B cell (primary cell): Measurements from ENCODE around the gene FGD4. TPM values are rescaled to one million over a fixed set of nuclear protein-coding genes. Genes with fewer than 3 reads are reported as not detected.

Experiments used
- ATAC-seq: fragments of 200-7000 bp; cut with Tn5 transposase; one replicate; pipeline ENCODE4 v1.10.0; 2021; ENCODE audit warnings: low read depth, mild to moderate bottlenecking, moderate number of reproducible peaks, moderate library complexity
- CTCF ChIA-PET: fragments of 350-600 bp; sonication (Branson Sonifier 250); formaldehyde crosslinking; loops from one replicate; lab custom pipeline; 2021; ENCODE audit warnings: antibody characterized with exemption, inconsistent platforms; lab: Charles Lee
- POLR2A ChIA-PET: fragments of 350-600 bp; sonication (Branson Sonifier 250); formaldehyde crosslinking; loops from one replicate; lab custom pipeline; 2021; ENCODE audit warnings: antibody characterized with exemption; lab: Charles Lee
- DNase-seq: peaks from one replicate; pipeline ENCODE4 v3.0.0; 2013
- H2AFZ ChIP-seq: 2 replicates; pipeline ENCODE4 v1.6.1; 2012; ENCODE audit warnings: mild to moderate bottlenecking, low read depth, low read length; ENCODE audit not compliant: insufficient read depth, poor library complexity, severe bottlenecking
- H3K27ac ChIP-seq, 2 donors: 1 replicate in 1 of 2; 2 replicates in 1 of 2; pipeline ENCODE4 v1.5.1; 2012 to 2013; ENCODE audit warnings: low read length in 2 of 2, mild to moderate bottlenecking in 2 of 2, moderate library complexity in 1 of 2
- H3K27me3 ChIP-seq, 4 experiments: fragments of 200-600 bp in 1 of 4; sonication (generic) in 1 of 4; replicated peaks in 1 of 4; 1 replicate in 2 of 4; 2 replicates in 2 of 4; pipeline versions ENCODE4 v1.6.1 to v1.7.0; 2013 to 2016; ENCODE audit warnings: low read length in 3 of 4, mild to moderate bottlenecking in 2 of 4, mixed read lengths in 1 of 4, moderate library complexity in 1 of 4; ENCODE audit not compliant: insufficient read depth in 4 of 4, control insufficient read depth in 3 of 4; ENCODE audit errors: control extremely low read depth in 1 of 4
- H3K36me3 ChIP-seq, 2 experiments: replicated peaks in 1 of 2; 1 replicate in 1 of 2; 2 replicates in 1 of 2; pipeline versions ENCODE4 v1.6.1 to v1.7.1; 2013; ENCODE audit warnings: low read length in 1 of 2; ENCODE audit not compliant: insufficient read depth in 2 of 2, control insufficient read depth in 1 of 2; ENCODE audit errors: control extremely low read depth in 1 of 2, extremely low read depth in 1 of 2
- H3K4me1 ChIP-seq, 2 donors: fragments of 200-600 bp in 1 of 2; sonication (generic) in 1 of 2; 1 replicate in 1 of 2; 2 replicates in 1 of 2; pipeline versions ENCODE4 v1.5.1 to v1.6.1; 2013 to 2017; ENCODE audit warnings: low read length in 2 of 2; ENCODE audit not compliant: control insufficient read depth in 2 of 2, insufficient read depth in 2 of 2
- H3K4me2 ChIP-seq: replicated peaks from 2 replicates; pipeline ENCODE3; 2012; ENCODE audit warnings: mild to moderate bottlenecking, low read depth, low read length; ENCODE audit not compliant: poor library complexity, severe bottlenecking
- H3K4me3 ChIP-seq, 5 experiments: fragments of 200-600 bp in 1 of 5; sonication (generic) in 1 of 5; 1 replicate in 3 of 5; 2 replicates in 2 of 5; pipeline versions ENCODE4 v1.5.1 to v1.7.0; 2011 to 2016; ENCODE audit warnings: low read length in 4 of 5, mild to moderate bottlenecking in 4 of 5, low read depth in 2 of 5, control low read depth in 1 of 5, moderate library complexity in 1 of 5; ENCODE audit not compliant: insufficient read depth in 1 of 5; ENCODE audit errors: control extremely low read depth in 1 of 5, extremely low read depth in 1 of 5
- H3K79me2 ChIP-seq: fragments of 200-600 bp; sonication (generic); one replicate; pipeline ENCODE4 v1.6.0; 2016; ENCODE audit warnings: low read length; ENCODE audit not compliant: control insufficient read depth, insufficient read depth
- H3K9ac ChIP-seq: fragments of 200-600 bp; sonication (generic); 2 replicates; pipeline ENCODE4 v1.6.1; 2017; ENCODE audit warnings: mild to moderate bottlenecking, low read length, moderate library complexity
- H3K9me3 ChIP-seq, 3 donors: one replicate each; pipeline versions ENCODE4 v1.6.1 to v1.7.1; 2013; ENCODE audit warnings: low read length in 2 of 3; ENCODE audit not compliant: control insufficient read depth in 2 of 3, insufficient read depth in 1 of 3; ENCODE audit errors: control extremely low read depth in 1 of 3
- H4K20me1 ChIP-seq: 2 replicates; pipeline ENCODE4 v1.6.0; 2012; ENCODE audit warnings: mild to moderate bottlenecking, low read length; ENCODE audit not compliant: insufficient read depth, control insufficient read depth, poor library complexity, severe bottlenecking
- H3K27ac Mint-ChIP-seq: one replicate; pipeline ENCODE4 v1.8.0; 2021; ENCODE audit warnings: mixed read lengths
- H3K27me3 Mint-ChIP-seq: one replicate; pipeline ENCODE4 v1.8.0; 2021; ENCODE audit warnings: mixed read lengths
- H3K4me1 Mint-ChIP-seq: one replicate; pipeline ENCODE4 v1.8.0; 2021; ENCODE audit warnings: mixed read lengths
- H3K4me3 Mint-ChIP-seq: one replicate; pipeline ENCODE4 v1.8.0; 2021; ENCODE audit warnings: mixed read lengths
- H3K9me3 Mint-ChIP-seq: one replicate; pipeline ENCODE4 v1.8.0; 2022; ENCODE audit warnings: mixed read lengths; ENCODE audit not compliant: insufficient read depth
- EZH2 ChIP-seq: IDR thresholded peaks from 2 replicates; pipeline ENCODE4 v1.6.1; 2012; ENCODE audit warnings: borderline replicate concordance, low read depth, mild to moderate bottlenecking, moderate library complexity, low read length; ENCODE audit not compliant: insufficient read depth, poor library complexity, severe bottlenecking
- WGBS: methylation state at CpG from one replicate; pipeline ENCODE4 v1.1.5; 2013; ENCODE audit warnings: missing lambda C conversion rate; ENCODE audit not compliant: insufficient coverage; 5-methylcytosine and 5-hydroxymethylcytosine counted together
- intact Hi-C: fragments of 100-400 bp; cut with micrococcal nuclease; formaldehyde crosslinking; loops from one replicate; pipeline ENCODE4 v1.10.0; 2022
- polyA plus RNA-seq: library from polyadenylated mRNA; depleted of rRNA; stranded (reverse); fragments of >200 nt; gene quantifications from 2 replicates; pipeline ENCODE4 v1.2.3, GENCODE V29; 2012
- total RNA-seq, 2 donors: library from RNA; stranded (reverse); fragments of 120-200 nt in 1 of 2; gene quantifications; 1 replicate in 1 of 2; 2 replicates in 1 of 2; pipeline versions ENCODE4 v1.2.3 to v1.2.4, GENCODE V29; 2013 to 2022
- TF ChIP-seq, protein P1 (sequence below): fragments of 200-600 bp; IDR thresholded peaks from one replicate; pipeline ENCODE4 v1.8.0; 2022; ENCODE audit warnings: antibody characterized with exemption, mild to moderate bottlenecking

FGD4 gene
- total and polyA plus RNA-seq, 2 donors (not counting 1 experiment from before 2014, with no cell fraction given): 2.1 to 2.8 TPM

DNA sequence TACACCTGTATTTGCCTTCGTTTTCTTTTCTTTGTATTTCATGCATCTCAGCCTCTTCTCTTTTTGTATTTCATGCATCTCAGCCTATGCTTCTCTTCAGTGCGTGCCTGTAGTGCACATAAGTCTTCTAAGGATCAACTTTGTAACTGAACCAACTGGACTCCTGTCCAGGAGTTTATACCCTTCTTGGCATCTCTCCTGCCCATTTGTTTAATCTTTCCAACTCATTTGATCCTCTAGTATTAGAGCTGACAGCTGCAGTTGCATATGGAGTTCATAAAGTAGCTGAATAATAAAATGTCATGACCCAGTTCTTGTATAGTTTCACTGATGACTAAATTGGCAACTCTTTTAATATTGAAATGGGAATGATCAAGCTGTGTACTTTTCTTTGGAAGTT is 89.7 kb downstream of the FGD4 start:
- H3K4me1 ChIP-seq: peaks cover 7 to 8% of the 10 kb centered on the region in 2 donors
- Mint-ChIP-seq H3K27ac (no peak overlapping the region), H3K9me3 (no peaks in the 10 kb centered on the region), H3K27me3 (no peaks in the 10 kb centered on the region), H3K4me1 (peaks cover under 1% of the 10 kb centered on the region), H3K4me3 (no peak overlapping the region)
- H3K9me3 ChIP-seq: no peaks in the 10 kb centered on the region
- no peaks in the 10 kb centered on the region for H4K20me1 ChIP-seq
- POLR2A ChIA-PET: no interaction called here
- no peak overlapping the region for H3K27ac ChIP-seq
- CTCF ChIA-PET: no interaction called here
- H2AFZ ChIP-seq: no peak overlapping the region
- no peaks in the 10 kb centered on the region for H3K79me2 ChIP-seq
- H3K4me3 ChIP-seq: no peak overlapping the region
- no peak overlapping the region for H3K9ac ChIP-seq
- intact Hi-C loops: loop anchor here (10.0 kb wide), 1 partner anchor 46 kb away; no protein-coding TSS in a partner anchor
- H3K4me2 ChIP-seq: no peak overlapping the region
- no peaks in the 10 kb centered on the region for H3K27me3 ChIP-seq
- ATAC-seq: no peak
- WGBS: 68% methylated on average over 2 of the region's 2 CpGs
- no peaks in the 10 kb centered on the region for H3K36me3 ChIP-seq
- no peak for DNase-seq
- TF ChIP-seq EZH2: no peak
- TF ChIP-seq, protein P1, sequence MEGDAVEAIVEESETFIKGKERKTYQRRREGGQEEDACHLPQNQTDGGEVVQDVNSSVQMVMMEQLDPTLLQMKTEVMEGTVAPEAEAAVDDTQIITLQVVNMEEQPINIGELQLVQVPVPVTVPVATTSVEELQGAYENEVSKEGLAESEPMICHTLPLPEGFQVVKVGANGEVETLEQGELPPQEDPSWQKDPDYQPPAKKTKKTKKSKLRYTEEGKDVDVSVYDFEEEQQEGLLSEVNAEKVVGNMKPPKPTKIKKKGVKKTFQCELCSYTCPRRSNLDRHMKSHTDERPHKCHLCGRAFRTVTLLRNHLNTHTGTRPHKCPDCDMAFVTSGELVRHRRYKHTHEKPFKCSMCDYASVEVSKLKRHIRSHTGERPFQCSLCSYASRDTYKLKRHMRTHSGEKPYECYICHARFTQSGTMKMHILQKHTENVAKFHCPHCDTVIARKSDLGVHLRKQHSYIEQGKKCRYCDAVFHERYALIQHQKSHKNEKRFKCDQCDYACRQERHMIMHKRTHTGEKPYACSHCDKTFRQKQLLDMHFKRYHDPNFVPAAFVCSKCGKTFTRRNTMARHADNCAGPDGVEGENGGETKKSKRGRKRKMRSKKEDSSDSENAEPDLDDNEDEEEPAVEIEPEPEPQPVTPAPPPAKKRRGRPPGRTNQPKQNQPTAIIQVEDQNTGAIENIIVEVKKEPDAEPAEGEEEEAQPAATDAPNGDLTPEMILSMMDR: no peak

DNA sequence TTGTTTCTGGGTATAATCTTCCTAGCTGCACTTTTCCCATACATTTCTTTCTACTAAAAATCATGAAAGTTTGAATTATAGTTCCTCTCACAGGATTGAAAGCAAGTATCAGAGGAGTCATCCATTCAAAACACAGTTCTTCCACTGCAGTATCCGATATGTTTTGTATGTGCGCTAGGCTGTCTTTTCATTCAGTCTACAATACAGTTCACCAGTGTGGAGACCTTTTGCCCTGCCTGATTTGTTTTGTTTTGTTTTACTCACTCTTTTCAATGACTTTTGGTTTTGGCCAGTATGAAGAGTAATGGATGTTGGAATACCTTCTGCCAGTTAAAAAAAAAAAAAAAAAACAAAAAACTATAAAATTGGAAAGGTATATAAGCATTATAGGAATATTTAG is 91.4 kb downstream of the FGD4 start:
- TF ChIP-seq, protein P1: no peak
- TF ChIP-seq EZH2: no peak
- Mint-ChIP-seq H3K27ac (no peak overlapping the region), H3K27me3 (no peaks in the 10 kb centered on the region), H3K4me1 (no peaks in the 10 kb centered on the region), H3K4me3 (no peak overlapping the region), H3K9me3 (no peaks in the 10 kb centered on the region)
- no peaks in the 10 kb centered on the region for H3K36me3 ChIP-seq
- no peaks in the 10 kb centered on the region for H3K9me3 ChIP-seq
- POLR2A ChIA-PET: no interaction called here
- H2AFZ ChIP-seq: no peak overlapping the region
- no peaks in the 10 kb centered on the region for H4K20me1 ChIP-seq
- DNase-seq (no peak), ATAC-seq (no peak)
- intact Hi-C loops: no loop called here
- CTCF ChIA-PET: no interaction called here
- H3K4me1 ChIP-seq: peaks cover 6 to 22% of the 10 kb centered on the region in 2 donors
- WGBS: no CpG with 5 or more reads among the region's 2 CpGs
- no peak overlapping the region for H3K4me3 ChIP-seq
- no peak overlapping the region for H3K27ac ChIP-seq
- no peak overlapping the region for H3K9ac ChIP-seq
- no peaks in the 10 kb centered on the region for H3K27me3 ChIP-seq
- H3K79me2 ChIP-seq: no peaks in the 10 kb centered on the region
- H3K4me2 ChIP-seq: no peak overlapping the region
